ENCODE results near the gene PTPN5.

GRCh38 chr11:18790883-18791206 is 753 bp downstream of the PTPN5 start:
- TF ChIP-seq POLR2A (IDR thresholded peaks at IDR 0.05): no peak
- no peak for TF ChIP-seq CTCF (IDR thresholded peaks at IDR 0.05 in 8 of 11, conservative IDR thresholded peaks at IDR 0.05 in 3 of 11)
